A673 (cell line): Measurements from ENCODE around the gene MTAP. TPM values are rescaled to one million over a fixed set of nuclear protein-coding genes. Genes with fewer than 3 reads are reported as not detected.

ENCODE experiments used
- BruUV-seq: library from RNA; stranded (reverse); fragments of 400-500 nt; replicated peaks from 2 replicates; lab custom pipeline; 2021; lab: Mats Ljungman, UMichigan
- CTCF ChIA-PET: fragments of 300-600 bp; sonication (Branson Sonifier 250); formaldehyde crosslinking; loops from one replicate; lab custom pipeline; 2022; ENCODE audit warnings: antibody characterized with exemption; lab: Charles Lee
- POLR2A ChIA-PET: fragments of 300-600 bp; sonication (Branson Sonifier 250); formaldehyde crosslinking; loops from one replicate; lab custom pipeline; 2022; ENCODE audit warnings: antibody characterized with exemption; ENCODE audit not compliant: low non-redundant PET; lab: Charles Lee
- DNase-seq: peaks from one replicate; pipeline ENCODE4 v3.0.0-alpha.2; 2015; ENCODE audit warnings: low spot score
- H3K27ac ChIP-seq: fragments of 200-600 bp; sonication (generic); 2 replicates; pipeline ENCODE4 v1.5.1; 2016; ENCODE audit warnings: mixed run types, low read depth, mild to moderate bottlenecking, mixed read lengths, antibody characterized with exemption, low read length; ENCODE audit not compliant: poor library complexity, severe bottlenecking
- H3K27me3 ChIP-seq: fragments of 200-600 bp; sonication (generic); replicated peaks from 2 replicates; pipeline ENCODE4 v1.6.1; 2017; ENCODE audit warnings: mixed run types, low read depth, mild to moderate bottlenecking, mixed read lengths, antibody characterized with exemption, low read length; ENCODE audit not compliant: insufficient read depth, poor library complexity
- H3K36me3 ChIP-seq: fragments of 200-600 bp; sonication (generic); 2 replicates; pipeline ENCODE4 v1.6.1; 2016; ENCODE audit warnings: mixed run types, mild to moderate bottlenecking, mixed read lengths, antibody characterized with exemption, low read length; ENCODE audit not compliant: insufficient read depth, poor library complexity, severe bottlenecking
- H3K4me1 ChIP-seq: fragments of 200-600 bp; sonication (generic); 2 replicates; pipeline ENCODE4 v1.6.1; 2017; ENCODE audit warnings: mixed run types, mild to moderate bottlenecking, mixed read lengths, antibody characterized with exemption, low read length; ENCODE audit not compliant: insufficient read depth, poor library complexity, severe bottlenecking
- H3K4me3 ChIP-seq: fragments of 200-600 bp; sonication (generic); 2 replicates; pipeline ENCODE4 v1.5.1; 2016; ENCODE audit warnings: low read depth, mixed run types, mild to moderate bottlenecking, mixed read lengths, low read length; ENCODE audit not compliant: poor library complexity, severe bottlenecking
- H3K9me3 ChIP-seq: fragments of 200-600 bp; sonication (generic); 2 replicates; pipeline ENCODE4 v1.6.1; 2016; ENCODE audit warnings: mixed run types, low read depth, mild to moderate bottlenecking, mixed read lengths, antibody characterized with exemption, low read length; ENCODE audit not compliant: poor library complexity, severe bottlenecking
- CTCF ChIP-seq: fragments of 300-800, 200-600 bp; sonication (generic); conservative IDR thresholded peaks from 2 replicates; pipeline ENCODE4 v1.5.1; 2017; ENCODE audit warnings: low read depth, mild to moderate bottlenecking, antibody characterized with exemption, low read length, moderate library complexity, mixed read lengths
- EZH2 ChIP-seq: fragments of 200-600 bp; sonication (generic); IDR thresholded peaks from 2 replicates; pipeline ENCODE4 v1.6.1; 2017; ENCODE audit warnings: borderline replicate concordance, low read depth, mild to moderate bottlenecking, mixed read lengths, antibody characterized with exemption, low read length; ENCODE audit not compliant: poor library complexity, severe bottlenecking
- intact Hi-C: fragments of 100-400 bp; cut with micrococcal nuclease; formaldehyde crosslinking; loops from one replicate; pipeline ENCODE4 v1.10.0; 2022; ENCODE audit not compliant: unreplicated experiment
- total RNA-seq: library from RNA; stranded (reverse); gene quantifications from 2 replicates; pipeline ENCODE4 v1.2.3, GENCODE V29; 2021

The MTAP gene
- total RNA-seq, 1 experiment from 2014 or later = 39.2 TPM

GRCh38 chr9:21982391-21982790 is 180.0 kb downstream of the MTAP start:
- intact Hi-C loops = no loop called here

GRCh38 chr9:21982861-21983560 is 180.6 kb downstream of the MTAP start:
- TF ChIP-seq CTCF (no peak), EZH2 (no peak)
- no peak overlapping the region for H3K27ac ChIP-seq
- CTCF ChIA-PET = no interaction called here
- H3K27me3 ChIP-seq = no peaks in the 10 kb centered on the region
- no peak overlapping the region for H3K4me3 ChIP-seq
- no TSS peak for BruUV-seq
- no peaks in the 10 kb centered on the region for H3K36me3 ChIP-seq
- no peak for DNase-seq
- intact Hi-C loops = no loop called here
- POLR2A ChIA-PET = no interaction called here
- H3K4me1 ChIP-seq = no peaks in the 10 kb centered on the region
- no peaks in the 10 kb centered on the region for H3K9me3 ChIP-seq

More at GRCh38 chr9:21982391-21982790, 180.0 kb downstream of the MTAP start:
- Histone ChIP-seq H3K9me3 (no peaks in the 10 kb centered on the region), H3K4me3 (no peak overlapping the region), H3K4me1 (no peaks in the 10 kb centered on the region), H3K36me3 (no peaks in the 10 kb centered on the region), H3K27me3 (no peaks in the 10 kb centered on the region), H3K27ac (no peak overlapping the region)
- no TSS peak for BruUV-seq
- TF ChIP-seq EZH2 = no peak
- TF ChIP-seq CTCF = no peak
- ChIA-PET CTCF (no interaction called here), POLR2A (no interaction called here)
- DNase-seq = no peak

- ChIA-PET CTCF (no interaction called here), POLR2A (no interaction called here)
- no peak overlapping the region for H3K27ac ChIP-seq
- H3K36me3 ChIP-seq = no peaks in the 10 kb centered on the region
- H3K9me3 ChIP-seq = no peaks in the 10 kb centered on the region
- intact Hi-C loops = no loop called here
- H3K4me1 ChIP-seq = no peaks in the 10 kb centered on the region
- TF ChIP-seq EZH2 (no peak), CTCF (no peak)
- no peak overlapping the region for H3K4me3 ChIP-seq
- no TSS peak for BruUV-seq
- no peak for DNase-seq
- no peaks in the 10 kb centered on the region for H3K27me3 ChIP-seq
Observed at GRCh38 chr9:21983561-21983935, 181.1 kb downstream of the MTAP start.
